ENCODE results near the gene ADTRP.

The ADTRP gene

DNA sequence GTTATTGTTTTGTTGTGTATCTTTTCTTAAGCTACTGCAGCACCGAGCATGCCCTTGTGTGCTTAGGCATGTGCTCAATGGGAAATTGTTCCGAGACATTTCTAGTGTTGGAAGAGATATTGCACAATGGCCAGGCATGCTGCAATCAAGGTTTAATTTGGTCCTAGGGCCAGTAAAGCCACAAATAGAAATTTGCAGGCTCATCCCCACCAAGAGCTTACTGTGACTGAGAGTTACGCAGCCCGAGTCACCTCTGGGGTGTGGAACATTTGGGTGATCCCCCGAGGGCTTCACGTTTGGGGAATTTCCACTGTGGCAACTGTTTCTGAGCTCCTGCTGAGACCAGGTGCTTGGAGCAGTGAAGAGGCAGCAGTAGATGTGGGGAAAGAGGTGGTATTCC is 65.8 kb downstream of the ADTRP start:
- no peak for TF ChIP-seq ZFX (IDR thresholded peaks at IDR 0.05)
- TF ChIP-seq, protein P1, sequence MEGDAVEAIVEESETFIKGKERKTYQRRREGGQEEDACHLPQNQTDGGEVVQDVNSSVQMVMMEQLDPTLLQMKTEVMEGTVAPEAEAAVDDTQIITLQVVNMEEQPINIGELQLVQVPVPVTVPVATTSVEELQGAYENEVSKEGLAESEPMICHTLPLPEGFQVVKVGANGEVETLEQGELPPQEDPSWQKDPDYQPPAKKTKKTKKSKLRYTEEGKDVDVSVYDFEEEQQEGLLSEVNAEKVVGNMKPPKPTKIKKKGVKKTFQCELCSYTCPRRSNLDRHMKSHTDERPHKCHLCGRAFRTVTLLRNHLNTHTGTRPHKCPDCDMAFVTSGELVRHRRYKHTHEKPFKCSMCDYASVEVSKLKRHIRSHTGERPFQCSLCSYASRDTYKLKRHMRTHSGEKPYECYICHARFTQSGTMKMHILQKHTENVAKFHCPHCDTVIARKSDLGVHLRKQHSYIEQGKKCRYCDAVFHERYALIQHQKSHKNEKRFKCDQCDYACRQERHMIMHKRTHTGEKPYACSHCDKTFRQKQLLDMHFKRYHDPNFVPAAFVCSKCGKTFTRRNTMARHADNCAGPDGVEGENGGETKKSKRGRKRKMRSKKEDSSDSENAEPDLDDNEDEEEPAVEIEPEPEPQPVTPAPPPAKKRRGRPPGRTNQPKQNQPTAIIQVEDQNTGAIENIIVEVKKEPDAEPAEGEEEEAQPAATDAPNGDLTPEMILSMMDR (conservative IDR thresholded peaks at IDR 0.05) = no peak
- no peak overlapping the region for H3K27ac ChIP-seq

GRCh38 chr6:11711984-11712711 is 66.5 kb downstream of the ADTRP start:
- H3K27ac ChIP-seq = no peak overlapping the region
- TF ChIP-seq, protein P1 (conservative IDR thresholded peaks at IDR 0.05) = no peak
- TF ChIP-seq ZFX (IDR thresholded peaks at IDR 0.05) = no peak

DNA sequence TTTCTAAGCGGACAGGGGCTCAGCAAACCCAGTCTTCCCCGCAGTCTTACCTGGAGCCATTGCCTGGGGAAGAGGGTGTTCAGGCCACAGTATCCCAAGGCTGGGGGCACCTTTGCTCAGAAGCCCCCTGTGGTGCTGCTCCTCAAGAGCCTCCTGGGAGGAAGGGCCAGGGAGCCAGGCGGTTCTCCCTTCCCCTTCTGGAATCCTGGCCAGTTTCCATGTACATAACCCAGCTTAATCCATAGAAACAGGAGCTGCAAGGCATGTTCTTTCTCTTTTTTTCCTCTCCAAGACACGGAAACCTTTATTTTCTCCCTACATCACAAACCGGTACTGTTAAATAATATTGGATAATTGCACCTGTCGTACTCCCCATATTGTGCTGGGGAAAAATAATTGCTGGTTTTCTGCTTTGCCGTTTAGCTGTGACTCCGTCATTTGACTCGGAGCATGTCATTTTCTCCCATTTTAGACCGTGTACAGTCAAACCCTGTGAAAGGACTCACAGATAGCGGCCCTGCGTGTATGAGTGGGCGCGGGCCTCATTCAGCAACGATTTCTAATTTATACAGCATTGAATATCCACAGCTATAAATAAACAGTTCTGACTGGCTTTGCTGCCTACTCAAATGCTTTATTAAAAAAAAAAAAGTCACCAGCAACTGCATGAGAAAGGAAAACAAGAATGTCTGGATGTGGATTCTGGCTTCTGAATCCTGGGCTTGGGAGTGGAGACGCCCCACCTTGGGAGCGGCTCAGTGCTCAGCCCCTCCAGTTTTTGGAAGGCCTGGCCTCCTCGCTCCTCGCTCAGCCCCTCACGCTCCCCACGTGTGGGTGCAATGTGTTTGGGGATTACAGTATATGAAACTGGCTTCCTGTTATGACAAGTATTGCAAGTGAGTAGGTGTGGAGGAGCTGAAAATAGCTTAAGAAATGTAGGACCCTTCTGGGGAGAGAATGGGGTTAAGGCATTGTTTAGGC is 67.3 kb downstream of the ADTRP start:
- TF ChIP-seq, protein P1 (conservative IDR thresholded peaks at IDR 0.05) = no peak
- no peak for TF ChIP-seq ZFX (IDR thresholded peaks at IDR 0.05)
- H3K27ac ChIP-seq = peak overlapping the region; percentile 2; the same call in 1 of the 2 replicates

DNA sequence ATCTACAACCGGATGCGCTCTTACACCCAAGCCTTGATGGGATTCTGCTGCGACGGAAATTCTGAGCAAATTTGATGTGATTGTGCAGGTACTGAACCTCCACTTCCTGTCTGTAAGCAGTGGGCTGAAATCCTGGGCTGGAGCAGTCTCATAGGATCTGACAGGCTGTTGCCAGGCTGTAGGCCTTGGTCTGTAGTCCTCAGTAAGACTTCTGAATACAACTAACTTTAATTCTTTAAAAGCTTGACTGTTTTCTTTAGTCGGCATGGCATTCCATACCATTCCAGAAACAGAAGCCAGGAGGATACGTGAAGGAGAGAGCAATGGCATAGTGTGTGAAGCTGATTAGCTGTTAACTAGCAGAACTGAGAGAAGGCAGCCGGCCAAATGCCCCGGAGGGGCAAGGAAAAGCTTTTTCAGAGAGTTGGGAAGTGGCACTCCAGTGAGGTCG is 68.3 kb downstream of the ADTRP start:
- peak overlapping the region; percentile 2; the same call in 1 of the 2 replicates for H3K27ac ChIP-seq

GRCh38 chr6:11706171-11706570 is 72.4 kb downstream of the ADTRP start:
- H3K27ac ChIP-seq = no peak overlapping the region
- TF ChIP-seq, protein P1 (conservative IDR thresholded peaks at IDR 0.05) = no peak

More for the DNA sequence above, 68.3 kb downstream of the ADTRP start:
- TF ChIP-seq, protein P1 (conservative IDR thresholded peaks at IDR 0.05) = no peak

DNA sequence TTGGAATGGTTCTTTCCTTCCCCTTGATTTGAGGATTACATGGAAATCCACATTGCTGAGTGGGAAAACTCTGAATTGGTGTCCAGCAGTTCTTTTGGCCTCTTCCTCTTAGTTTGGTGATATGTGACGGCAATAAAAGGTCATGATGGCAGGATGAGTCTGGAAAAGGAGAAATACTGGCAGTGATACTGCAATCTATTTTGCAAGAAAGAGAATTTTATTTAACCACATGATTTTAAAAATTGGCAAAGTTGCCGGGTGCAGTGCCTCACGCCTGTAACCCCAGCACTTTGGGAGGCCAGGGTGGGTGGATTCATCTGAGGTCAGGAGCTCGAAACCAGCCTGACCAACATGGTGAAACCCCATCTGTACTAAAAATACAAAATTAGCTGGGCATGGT is 73.1 kb downstream of the ADTRP start:
- TF ChIP-seq, protein P1 (conservative IDR thresholded peaks at IDR 0.05) = no peak
- no peak for TF ChIP-seq ZFX (IDR thresholded peaks at IDR 0.05)
- no peak overlapping the region for H3K27ac ChIP-seq

DNA sequence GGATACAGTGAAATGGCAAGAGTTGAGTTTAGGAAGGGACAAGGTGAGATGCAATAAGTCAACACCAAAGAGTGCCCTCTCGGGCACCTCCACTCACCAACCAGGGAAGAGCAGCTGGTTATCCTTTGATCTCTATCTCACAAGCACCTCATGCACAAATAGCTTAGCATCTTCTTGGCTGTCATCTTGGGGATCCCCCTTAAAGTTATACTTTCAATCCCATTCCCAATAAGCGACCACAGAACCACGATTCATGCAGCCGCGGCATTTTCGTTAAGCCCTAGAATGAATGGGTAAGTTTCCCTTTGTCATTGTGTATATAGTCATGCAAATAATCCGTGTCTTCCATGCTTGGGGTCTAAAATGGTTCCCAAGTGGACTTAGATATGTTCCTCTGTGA is 73.5 kb downstream of the ADTRP start:
- no peak for TF ChIP-seq ZFX (IDR thresholded peaks at IDR 0.05)
- TF ChIP-seq, protein P1 (conservative IDR thresholded peaks at IDR 0.05) = no peak
- H3K27ac ChIP-seq = no peak overlapping the region
